HG03457 (cell line): ENCODE measurements around the gene RFXAP.
"Not testable (repeated sequence)": the region's sequence is repeated elsewhere in the genome, so short reads cannot be mapped to it uniquely, and the experiment has no call there.

Experiments used
- ATAC-seq: cut with Tn5 transposase; IDR thresholded peaks from one replicate; pipeline ENCODE4 v1.9.1; 2021; ENCODE audit warnings: moderate number of reproducible peaks; ENCODE audit not compliant: unreplicated experiment

RFXAP gene, protein sequence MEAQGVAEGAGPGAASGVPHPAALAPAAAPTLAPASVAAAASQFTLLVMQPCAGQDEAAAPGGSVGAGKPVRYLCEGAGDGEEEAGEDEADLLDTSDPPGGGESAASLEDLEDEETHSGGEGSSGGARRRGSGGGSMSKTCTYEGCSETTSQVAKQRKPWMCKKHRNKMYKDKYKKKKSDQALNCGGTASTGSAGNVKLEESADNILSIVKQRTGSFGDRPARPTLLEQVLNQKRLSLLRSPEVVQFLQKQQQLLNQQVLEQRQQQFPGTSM

DNA sequence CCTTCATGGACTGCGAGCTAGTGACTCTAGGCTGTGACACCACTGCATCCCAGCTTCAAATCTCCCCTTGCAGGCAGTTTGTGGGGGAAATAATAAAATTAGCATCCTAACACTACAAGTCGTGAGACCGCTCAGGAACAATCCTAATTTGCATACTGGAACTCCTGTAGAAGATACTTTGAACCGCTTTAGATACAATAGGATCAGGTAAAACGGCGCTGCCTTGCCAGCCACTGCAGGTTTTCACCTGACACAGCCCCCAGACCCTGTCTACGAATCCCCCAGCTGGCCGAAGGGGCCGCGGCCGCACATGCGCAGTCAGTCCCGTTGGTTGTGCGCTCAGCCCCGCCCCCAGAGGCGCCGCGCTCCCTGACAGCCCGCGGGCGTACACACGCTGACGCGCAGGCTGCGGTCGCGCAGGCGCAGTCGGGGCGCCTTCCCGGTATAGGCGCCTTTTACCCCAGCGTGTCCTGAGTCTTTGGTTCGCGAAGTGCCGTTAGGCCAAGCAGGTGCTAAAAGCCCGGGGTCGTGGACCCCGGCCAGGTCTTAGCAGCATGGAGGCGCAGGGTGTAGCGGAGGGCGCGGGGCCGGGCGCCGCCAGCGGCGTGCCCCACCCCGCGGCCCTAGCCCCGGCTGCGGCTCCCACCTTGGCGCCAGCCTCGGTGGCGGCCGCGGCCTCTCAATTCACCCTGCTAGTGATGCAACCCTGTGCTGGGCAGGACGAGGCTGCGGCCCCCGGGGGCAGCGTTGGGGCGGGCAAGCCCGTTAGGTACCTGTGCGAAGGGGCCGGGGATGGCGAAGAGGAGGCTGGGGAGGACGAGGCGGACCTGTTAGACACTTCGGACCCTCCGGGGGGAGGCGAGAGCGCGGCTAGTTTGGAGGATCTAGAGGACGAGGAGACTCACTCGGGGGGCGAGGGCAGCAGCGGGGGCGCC, at the start of gene RFXAP:
TSS of gene RFXAP (plus strand) at position 419 of the 935 bp plus-strand sequence. CDS start at position 555, 136 bp downstream.
- peak; percentile 88 for ATAC-seq

DNA sequence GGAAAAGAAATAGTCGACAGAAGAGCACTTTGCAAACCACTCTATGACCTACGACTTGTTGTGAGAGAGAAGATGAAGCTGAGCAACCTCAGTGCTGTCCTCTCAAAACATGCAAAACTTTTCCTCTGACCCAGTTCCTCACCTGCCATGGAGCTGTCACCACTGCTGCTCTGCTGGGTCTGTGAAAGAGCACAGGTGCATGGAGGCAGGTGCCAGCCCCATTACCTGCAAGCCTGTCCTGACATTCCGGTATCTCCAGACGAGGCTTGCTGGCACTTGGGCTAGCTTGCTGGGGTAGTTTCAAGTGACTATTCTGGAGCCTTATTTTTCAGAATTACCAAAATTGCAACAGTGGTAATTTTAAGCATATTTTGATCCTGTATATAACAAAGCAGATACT, 49.5 kb upstream of the RFXAP start:
- no peak for ATAC-seq

DNA sequence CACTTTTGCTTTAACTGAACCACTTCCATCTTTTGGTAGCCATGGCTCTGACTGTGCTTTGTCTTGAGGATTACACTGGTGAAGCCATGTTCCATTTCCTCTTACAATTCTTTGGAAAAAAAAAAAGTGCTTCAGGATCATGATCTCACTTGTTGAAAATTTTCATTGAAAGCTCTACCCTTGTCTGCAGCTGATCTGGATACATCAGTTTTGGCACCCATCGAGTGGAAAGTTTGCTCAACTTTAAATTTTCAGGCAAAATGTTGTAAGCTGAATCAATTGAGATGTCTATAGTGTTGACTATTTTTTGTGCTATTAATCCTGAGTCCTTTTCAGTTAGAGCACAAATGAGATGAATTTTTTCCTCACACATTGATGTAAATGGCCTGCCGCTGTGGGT, 48.3 kb upstream of the RFXAP start:
- no peak for ATAC-seq

DNA sequence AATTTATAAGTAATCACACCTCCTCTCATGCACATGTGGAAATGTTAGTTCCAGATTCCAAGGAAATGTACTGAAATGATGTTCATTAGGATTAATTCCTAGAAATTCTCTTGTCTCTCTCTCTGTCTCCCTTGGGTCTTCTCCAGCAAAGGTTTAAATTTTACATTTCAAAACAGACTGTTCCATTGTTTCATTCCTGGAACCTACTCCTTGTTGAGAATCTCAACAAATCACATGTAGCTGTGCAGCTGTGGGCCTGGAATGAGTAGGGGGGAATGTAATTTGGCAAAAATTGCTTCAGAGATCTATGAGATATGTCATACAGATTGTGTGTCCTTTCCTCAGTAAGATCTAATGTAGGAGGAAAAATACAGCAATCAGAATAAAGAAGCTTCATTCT, 46.2 kb upstream of the RFXAP start:
- no peak for ATAC-seq

DNA sequence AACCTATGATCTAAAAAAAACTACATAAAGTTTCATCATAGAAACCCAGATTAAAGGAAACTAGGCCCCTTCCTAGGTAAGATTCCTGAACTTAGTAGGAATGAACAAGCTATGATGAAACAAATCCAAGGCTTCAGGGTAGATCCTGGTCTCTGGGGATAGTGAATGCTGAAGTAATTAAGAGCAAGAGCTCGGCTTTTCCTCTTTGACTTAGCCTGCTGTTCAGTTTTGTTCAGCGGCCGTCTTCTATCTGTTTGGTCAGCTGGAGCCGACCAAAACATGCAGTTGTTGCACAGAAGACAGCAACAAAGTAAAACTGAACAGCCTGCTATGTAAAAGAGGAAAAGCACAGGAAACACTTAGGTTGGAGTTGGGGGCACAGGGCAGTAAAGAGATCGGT, 44.1 kb upstream of the RFXAP start:
- ATAC-seq = no peak

DNA sequence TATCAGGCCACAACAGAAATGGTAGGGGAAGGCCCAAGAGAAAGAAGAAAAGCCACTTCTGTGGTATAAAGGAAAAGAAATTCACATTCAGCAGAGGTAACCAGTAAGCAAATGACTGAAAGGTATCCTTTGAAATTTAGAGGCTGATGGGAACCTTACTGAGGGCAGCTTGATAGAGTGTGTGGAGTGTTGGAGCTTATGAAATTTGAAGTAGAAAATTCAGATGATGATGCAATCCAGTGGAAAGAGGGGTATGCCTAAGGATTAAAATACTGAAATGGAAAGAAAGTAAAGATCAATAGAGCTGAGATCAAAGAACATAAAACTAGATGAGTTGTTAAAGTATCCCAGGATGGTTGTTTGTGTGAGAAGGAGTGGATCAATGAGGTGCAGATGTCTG, 42.8 kb upstream of the RFXAP start:
- no peak for ATAC-seq

DNA sequence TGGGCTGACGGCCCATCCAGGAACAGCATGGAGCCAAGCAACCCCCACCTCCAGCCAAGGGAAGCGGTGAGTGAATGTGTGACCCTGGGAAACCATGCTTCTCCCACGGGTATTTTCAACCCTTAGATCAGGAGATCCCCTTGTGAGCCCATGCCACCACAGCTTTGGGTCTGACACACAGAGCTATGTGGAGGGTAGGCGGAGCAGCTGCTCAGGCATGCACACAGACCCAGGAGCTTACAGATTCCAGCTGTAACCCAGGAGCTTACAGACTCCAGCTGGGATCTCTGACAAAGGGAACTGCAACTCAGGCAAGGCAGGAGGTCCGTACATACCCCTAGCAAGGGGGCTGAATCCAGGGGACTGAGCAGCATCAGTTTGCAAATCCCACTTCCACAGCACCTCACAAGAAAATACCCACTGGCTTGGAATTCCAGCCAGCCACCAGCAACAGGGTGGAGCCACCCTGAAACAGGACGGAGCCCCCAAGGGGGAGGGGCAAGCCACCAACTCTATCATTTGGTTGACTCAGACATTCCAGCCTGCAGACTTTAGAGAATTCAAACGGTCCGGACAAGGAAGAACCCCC, 40.8 kb upstream of the RFXAP start:
- ATAC-seq = no peak

DNA sequence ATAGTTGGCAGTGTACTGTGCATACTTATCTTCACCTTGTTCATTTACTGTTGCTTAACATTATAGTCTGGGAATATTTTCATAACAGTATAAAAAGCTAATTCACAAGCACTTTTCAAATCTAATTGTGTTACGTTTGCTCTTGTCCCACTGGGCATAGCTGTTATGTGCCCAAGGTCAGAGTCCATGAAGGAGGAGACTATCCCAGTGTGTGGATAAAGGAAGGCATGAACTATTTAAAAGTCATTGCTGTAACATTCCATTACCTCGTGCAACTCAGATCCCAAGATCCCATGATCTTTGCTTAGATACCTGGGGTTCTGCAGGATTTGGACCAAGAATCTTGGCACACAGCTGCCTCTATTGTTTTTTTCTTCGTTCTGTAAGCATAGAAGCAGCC, 35.1 kb upstream of the RFXAP start:
- ATAC-seq = no peak

DNA sequence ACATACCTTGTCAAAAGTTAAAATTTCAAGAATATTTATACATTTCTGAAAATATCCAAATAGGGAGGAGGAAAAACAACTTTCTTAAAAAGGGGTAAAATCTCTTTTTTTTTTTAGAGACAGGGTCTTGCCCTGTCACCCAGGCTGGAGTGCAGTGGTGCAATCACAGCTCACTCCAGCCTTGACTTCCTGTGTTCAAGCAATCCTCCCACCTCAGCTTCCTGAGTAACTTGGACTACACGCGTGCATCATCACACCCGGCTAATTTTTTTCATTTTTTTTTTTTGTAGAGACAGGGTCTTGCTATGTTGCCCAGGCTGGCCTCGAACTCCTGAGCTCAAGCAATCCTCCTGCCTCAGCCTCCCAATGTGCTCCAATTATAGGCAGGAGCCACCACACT, 32.8 kb upstream of the RFXAP start:
- not testable (repeated sequence) for ATAC-seq

DNA sequence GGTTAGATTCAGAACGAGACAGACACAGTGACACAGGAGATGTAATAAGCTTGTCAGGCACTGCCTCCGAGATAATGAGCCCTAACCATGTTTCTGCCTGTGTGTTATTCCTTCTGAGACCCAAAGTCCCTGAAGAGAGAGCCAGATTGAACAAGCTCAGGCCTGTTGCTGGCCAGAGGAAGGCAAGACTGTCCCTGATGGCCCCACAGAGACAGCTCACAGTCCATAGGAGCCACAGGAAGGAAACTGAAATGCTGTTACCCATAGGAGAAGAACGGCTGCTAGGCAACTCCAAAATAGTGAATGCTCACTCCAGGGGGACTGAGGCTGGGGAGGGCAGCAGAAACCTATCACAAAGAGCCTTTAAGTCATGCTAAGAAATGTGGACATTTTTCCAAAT, 31.8 kb upstream of the RFXAP start:
- no peak for ATAC-seq

DNA sequence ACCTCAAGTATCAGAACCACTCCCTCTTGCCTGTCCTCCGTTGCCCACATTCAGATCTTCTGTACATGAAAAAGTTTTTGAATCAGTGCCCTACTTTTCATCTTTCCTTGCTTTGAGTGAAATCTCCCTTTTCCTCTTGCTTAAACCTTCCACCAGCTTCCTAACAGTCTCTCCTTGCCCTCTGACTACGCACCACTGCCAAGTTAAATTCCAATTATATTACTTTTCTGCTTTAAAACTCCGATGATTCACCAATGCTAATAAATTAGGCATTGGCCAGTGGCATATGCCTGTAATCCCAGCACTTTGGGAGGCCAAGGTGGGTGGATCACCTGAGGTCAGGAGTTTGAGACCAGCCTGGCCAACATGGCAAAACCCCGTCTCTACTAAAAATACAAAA, 30.7 kb upstream of the RFXAP start:
- ATAC-seq = no peak

DNA sequence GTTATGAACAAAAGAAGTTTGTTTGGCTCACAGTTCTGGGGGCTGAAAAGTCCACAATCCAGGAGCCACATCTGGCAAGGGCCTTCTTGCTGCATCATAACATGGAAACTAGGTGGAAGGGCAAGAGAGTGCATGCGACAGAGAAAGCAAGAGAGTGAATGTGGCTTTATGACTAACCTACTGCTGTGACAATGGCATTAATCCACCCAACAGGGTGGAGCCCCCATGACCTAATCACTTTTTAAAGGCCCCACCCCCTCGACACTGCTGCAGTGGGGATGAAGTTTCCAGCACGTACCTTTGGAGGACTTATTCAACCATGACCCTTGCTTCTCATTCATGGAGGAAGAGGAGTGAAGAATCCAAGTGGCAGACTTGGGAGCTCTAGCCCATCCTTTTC, 30.0 kb upstream of the RFXAP start:
- no peak for ATAC-seq

DNA sequence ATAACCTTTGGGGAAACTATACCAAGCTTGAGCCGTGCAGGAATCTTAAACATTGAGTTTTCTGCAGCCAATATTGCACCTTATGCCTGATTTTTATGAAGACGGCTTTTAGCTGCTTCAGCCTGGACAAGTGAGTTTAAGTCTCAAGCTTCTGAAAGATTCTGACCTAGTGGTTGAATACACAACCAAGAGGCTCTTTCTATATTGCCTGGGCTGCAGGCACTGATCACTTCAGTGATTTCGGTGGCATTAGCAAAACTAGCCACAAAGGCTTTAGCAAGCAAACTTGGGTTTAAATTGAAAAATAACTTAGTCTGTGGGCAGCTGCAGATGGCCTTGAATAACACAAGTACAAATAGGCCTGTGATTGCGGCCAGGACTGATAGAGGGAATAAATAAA, 29.3 kb upstream of the RFXAP start:
- no peak for ATAC-seq

DNA sequence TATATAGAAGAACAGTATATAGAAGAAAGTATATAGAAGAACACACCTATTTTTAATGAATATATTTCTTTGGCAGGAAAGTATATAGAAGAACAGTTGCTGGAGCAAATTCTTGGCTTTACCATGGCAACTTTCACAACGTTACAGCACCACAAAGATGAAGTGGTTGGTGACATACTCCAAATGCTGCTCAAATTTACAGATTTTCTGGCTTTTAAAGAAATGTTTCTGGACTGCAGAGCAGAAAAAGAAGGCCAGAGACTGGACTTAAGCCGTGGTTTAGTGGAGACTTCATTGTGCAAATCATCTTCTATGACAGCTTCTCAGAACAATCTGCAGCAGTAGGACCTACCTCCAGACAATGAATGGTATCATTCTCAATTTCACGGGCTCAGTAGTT, 24.3 kb upstream of the RFXAP start:
- no peak for ATAC-seq

DNA sequence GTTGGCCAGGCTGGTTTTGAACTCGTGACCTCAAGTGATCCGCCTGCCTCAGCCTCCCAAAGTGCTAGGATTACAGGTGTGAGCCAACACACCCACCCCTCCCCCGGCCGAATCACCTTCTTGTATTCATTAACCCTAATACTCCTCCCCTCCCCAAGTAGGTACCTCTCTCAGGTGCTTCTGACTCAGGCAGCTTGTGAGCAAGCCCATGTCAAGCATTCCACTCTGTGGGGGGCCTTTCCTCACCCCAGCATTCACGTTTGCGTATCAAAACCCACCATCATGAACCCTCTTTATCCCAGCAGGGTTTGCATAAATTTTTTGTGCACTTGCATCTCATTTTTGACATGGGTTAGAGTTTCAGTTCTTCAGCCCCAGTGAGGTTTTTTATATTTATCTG, 23.6 kb upstream of the RFXAP start:
- ATAC-seq = no peak

DNA sequence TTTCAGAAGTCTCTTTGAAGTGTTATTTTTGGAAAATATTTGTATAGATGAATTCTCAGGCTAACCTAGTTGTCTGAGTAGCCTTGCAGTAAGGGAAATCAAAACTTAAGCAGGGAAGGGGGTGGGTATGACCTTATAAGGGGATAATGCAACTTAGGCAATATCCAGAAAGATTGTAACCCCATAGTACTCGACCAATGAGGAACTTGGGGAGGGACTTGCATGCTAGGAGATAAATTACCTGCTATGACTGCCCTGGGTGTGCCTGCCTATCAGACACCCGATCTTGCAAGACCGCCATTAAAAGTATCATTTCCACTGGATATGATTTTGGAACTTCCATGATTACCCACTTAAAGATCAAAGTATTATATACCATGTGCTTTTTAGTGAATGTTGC, 23.0 kb upstream of the RFXAP start:
- no peak for ATAC-seq

DNA sequence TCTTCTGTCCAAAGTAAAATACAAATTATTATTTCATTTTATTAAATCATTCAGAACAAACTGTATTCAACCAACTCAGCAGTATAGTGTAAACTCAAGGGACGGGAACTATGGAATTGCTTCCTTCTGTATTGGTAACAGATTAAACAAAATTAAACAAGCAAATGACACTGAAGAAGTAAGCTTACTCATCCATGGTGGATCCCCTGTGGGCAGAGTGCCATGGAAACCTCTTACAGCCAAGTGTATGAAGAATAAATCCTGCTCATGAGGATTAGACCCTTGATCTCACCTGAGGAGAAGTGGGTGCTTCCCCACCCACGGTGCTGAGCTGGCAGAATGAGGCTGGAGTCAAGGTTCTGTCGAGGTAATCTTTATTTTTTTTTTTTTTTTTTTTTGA, 18.0 kb upstream of the RFXAP start:
- ATAC-seq = no peak

DNA sequence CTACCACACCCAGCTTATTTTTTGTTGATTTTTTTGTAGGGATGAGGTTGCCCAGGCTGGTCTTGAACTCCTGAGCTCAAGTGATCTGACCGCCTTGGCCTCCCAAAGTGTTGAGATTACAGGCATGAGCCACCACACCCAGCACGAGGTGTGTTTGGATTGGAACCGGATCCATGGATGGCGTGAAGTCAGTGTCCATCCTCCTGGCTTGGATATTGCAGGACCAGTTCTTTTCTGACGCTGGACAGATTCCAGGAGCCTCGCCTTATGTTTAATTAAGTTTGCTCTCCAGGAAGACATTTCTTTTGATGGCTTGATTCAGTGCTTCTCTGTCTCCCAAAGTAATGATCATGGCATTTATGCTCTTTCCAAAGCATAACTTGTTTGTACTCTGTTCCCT, 14.4 kb upstream of the RFXAP start:
- ATAC-seq = no peak

DNA sequence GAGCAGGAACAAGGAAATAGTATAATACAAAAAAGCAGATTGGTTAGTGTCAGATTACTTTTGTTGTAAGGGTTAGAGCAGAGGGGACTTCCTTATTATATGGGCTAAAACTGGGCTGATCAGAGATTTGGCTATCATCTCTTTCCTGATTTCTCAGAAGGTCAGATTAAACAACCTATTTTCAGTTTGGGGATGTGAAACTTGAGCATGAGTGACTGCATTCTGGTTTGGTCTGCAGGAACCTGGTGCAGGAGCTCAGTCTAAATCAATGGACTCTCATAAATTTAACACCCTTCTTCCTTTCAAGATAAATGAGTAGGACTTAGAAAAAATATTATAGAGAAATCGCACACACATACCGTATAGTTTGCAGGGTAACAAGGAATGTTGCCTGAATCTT, 12.9 kb upstream of the RFXAP start:
- no peak for ATAC-seq

DNA sequence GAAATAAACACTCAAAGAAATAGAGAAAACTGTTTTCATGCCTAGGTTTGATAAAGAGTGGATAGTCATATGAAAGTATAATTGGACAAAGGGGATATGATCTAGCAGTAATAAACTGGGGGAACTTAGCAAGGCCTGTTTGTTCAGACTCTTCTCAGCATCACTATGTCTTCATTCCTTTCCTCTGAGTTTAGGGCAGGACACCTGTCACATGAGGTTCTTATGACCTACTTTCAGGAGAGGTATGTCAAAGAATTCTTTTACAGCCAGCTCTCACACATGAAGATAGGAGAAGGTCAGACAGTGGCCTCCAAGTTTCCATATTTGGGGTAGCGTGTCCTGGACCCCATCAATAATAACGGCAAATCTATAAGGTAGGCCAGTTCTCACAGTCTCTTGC, 11.4 kb upstream of the RFXAP start:
- ATAC-seq = no peak

DNA sequence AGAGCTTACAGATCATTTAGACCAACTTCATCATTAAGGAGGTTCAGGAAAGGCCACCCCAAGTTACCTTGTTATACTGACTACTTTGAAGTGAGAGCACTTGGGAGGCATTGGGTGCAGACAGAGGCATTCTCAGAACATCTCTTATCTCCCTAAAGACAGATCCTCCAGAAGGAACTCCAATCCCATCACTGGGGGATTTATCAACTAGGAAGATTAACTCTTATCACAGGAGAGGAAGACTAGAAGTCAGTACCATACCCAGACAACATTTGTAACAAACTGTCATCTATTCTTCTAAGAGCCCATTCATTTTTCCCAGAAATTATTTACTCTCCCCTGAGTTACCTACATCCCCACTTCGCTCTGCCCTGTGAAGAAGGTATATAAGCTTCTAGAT, 5.8 kb upstream of the RFXAP start:
- ATAC-seq = no peak

DNA sequence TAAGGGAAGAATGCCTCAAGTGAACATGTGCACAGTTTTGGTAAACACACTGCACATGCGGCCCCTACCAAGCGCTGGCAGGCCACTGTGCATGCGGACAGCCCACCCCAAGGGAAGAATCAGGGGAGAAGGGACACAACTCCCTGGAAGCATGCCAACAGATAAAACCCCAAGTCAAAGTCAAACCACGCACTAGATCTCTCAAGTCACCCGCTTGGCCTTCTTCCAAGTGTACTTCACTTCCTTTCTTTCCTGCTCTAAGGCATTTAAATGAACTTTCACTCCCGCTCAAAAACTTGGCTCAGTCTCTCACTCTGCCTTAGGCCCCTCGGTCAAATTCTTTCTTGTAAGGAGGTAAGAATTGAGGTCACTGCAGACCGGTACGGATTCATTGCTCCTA, 4.6 kb upstream of the RFXAP start:
- ATAC-seq = no peak
